LNCAP (cell line): Measurements from ENCODE around the gene WDR46.
A peak's percentile ranks its signal among the peaks of the same experiment; 100 is the strongest.

ENCODE experiments used
- TF ChIP-seq, protein P1 (sequence below): fragments of 450-650 bp; IDR thresholded peaks from 2 replicates; pipeline ENCODE4 v1.5.1; 2017; ENCODE audit warnings: mild to moderate bottlenecking

Gene WDR46

DNA sequence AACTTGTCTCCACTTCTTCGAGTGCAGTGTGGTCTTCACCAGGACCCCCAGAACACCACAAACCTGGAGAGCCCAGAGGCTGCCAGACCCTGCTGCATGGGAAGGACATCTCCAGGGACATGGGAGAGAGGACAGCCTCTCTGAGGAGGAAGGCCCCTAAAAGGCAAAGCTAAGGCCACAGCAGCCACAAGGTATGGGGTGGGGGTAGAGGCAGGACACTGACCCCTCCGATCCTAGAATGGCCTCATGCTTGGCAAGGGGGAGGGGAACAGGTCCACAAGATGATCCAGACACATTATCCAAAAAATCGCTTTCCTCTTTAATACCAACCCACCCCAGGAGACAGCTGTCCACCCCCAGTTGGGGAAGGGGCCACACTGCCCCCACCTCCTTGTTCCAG lies 10.2 kb downstream of the WDR46 start:
- TF ChIP-seq, protein P1, sequence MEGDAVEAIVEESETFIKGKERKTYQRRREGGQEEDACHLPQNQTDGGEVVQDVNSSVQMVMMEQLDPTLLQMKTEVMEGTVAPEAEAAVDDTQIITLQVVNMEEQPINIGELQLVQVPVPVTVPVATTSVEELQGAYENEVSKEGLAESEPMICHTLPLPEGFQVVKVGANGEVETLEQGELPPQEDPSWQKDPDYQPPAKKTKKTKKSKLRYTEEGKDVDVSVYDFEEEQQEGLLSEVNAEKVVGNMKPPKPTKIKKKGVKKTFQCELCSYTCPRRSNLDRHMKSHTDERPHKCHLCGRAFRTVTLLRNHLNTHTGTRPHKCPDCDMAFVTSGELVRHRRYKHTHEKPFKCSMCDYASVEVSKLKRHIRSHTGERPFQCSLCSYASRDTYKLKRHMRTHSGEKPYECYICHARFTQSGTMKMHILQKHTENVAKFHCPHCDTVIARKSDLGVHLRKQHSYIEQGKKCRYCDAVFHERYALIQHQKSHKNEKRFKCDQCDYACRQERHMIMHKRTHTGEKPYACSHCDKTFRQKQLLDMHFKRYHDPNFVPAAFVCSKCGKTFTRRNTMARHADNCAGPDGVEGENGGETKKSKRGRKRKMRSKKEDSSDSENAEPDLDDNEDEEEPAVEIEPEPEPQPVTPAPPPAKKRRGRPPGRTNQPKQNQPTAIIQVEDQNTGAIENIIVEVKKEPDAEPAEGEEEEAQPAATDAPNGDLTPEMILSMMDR = no peak

- TF ChIP-seq, protein P1 = no peak
Measured at GRCh38 chr6:33278392-33278741, 10.7 kb downstream of the WDR46 start.

GRCh38 chr6:33277663-33278391 lies 11.2 kb downstream of the WDR46 start:
- TF ChIP-seq, protein P1 = no peak

DNA sequence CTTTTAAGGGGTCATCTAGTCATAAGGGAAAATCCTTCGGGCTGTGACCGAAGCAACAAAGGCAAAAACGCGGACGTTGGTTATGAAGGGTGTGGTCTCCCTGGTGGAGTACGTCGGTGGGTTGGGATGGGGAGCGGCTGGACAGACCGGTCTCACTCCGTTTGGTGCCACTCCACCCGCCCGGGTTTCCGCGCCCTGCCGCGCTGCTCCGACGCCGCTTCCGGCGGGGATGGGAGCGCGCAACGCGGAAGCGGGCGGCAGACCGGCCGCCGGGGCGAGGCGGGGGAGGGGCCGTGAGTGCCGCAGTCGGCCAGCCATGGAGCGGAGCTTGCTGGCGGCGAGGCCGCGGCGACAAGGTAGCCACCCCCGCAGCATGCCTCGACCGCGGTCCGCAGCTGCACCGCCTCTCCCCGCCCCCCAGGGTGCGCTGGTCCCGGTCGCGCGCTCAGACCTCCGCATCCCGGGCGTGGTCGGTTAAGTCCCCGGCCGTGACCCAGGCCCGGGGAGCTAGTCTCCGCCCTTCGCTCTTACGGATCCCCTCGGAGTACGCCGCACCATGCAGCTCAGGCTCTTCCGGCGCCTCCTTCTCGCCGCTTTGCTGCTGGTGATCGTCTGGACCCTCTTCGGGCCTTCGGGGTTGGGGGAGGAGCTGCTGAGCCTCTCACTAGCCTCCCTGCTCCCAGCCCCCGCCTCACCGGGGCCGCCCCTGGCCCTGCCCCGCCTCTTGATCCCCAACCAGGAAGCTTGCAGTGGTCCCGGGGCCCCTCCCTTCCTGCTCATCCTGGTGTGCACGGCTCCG lies 12.0 kb downstream of the WDR46 start, which contains the start of gene B3GALT4:
B3GALT4 (plus strand) TSS at position 260 of the 799 bp plus-strand sequence; CDS start at position 557, 297 bp downstream.
- TF ChIP-seq, protein P1 = peak; percentile 39; the same call in 1 of the 2 replicates

- TF ChIP-seq, protein P1 = no peak
Measured at GRCh38 chr6:33276581-33276863, 12.5 kb downstream of the WDR46 start.

- TF ChIP-seq, protein P1 = no peak
Measured at GRCh38 chr6:33273924-33274902, 14.8 kb downstream of the WDR46 start.

DNA sequence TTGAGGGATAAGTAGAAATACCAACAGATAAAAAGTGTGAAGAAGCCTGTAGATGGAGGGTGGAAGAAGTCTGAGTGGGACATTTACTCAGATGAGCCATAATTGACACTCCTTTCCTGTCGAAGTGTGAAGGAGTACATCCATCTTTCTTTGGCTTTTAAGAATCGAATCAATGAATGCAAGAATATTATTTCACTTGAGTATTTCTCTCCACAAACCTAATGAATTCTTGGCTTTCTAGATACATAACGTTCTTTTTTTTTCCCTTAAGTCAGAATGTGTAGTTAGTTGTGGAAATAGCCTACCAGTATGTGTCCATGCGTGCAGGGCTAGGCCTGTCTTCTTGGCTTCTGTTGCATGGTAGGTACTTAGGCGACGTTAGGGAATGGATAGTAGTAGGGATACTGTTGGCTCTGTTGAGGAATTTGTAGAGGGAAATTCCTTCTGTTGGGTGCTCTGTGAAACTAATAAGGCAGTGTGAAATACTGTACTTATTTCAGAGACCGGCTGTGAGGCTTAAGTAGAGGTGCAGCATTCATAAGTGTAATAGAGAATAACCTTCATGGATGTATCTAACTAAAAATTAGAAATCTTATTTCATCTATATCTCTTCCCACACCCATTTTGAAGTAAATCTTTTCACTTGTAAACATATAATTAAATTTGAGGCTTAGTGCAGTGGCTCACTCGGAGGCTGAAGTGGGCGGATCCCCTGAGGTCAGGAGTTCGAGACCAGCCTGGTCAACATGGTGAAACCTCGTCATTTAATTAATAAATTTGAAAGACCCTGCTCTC lies 15.7 kb downstream of the WDR46 start:
- TF ChIP-seq, protein P1 = no peak
